GM23338 (cell line): ENCODE data around the gene RBL2. TPM values are rescaled to one million over a fixed set of nuclear protein-coding genes. Genes with fewer than 3 reads are reported as not detected.

Source experiments
- ATAC-seq: fragments of 200-7000 bp; cut with Tn5 transposase; 3 replicates; pipeline ENCODE4 v1.9.1; 2020
- DNase-seq: peaks from one replicate; pipeline ENCODE4 v3.0.0-alpha.2; 2015; ENCODE audit warnings: low spot score
- H2AFZ ChIP-seq: fragments of 200-600 bp; sonication (generic); 2 replicates; pipeline ENCODE4 v1.8.0; 2016; ENCODE audit warnings: antibody characterized with exemption, mild to moderate bottlenecking, moderate library complexity
- H3F3A ChIP-seq: fragments of 200-600 bp; sonication (generic); replicated peaks from 2 replicates; pipeline ENCODE4 v1.8.0; 2017; ENCODE audit warnings: antibody characterized with exemption, mixed run types, low read depth
- H3K27ac ChIP-seq: fragments of 200-600 bp; sonication (generic); 2 replicates; pipeline ENCODE4 v1.6.1; 2016; ENCODE audit warnings: low read depth
- H3K27me3 ChIP-seq: fragments of 200-600 bp; sonication (generic); 2 replicates; pipeline ENCODE4 v1.8.0; 2016; ENCODE audit warnings: mild to moderate bottlenecking, mixed run types, moderate library complexity; ENCODE audit not compliant: insufficient read depth
- H3K36me3 ChIP-seq: fragments of 200-600 bp; sonication (generic); 2 replicates; pipeline ENCODE4 v1.8.0; 2016; ENCODE audit warnings: mild to moderate bottlenecking; ENCODE audit not compliant: insufficient read depth
- H3K4me1 ChIP-seq: fragments of 200-600 bp; sonication (generic); 2 replicates; pipeline ENCODE4 v1.8.0; 2016; ENCODE audit warnings: mild to moderate bottlenecking, moderate library complexity; ENCODE audit not compliant: insufficient read depth
- H3K4me2 ChIP-seq: fragments of 200-600 bp; sonication (generic); 2 replicates; pipeline ENCODE4 v1.7.1; 2017; ENCODE audit warnings: mixed run types
- H3K4me3 ChIP-seq: fragments of 200-600 bp; sonication (generic); 2 replicates; pipeline ENCODE4 v1.6.1; 2016; ENCODE audit warnings: mixed run types
- H3K79me2 ChIP-seq: fragments of 200-600 bp; sonication (generic); replicated peaks from 2 replicates; pipeline ENCODE4 v1.8.0; 2017; ENCODE audit warnings: mild to moderate bottlenecking; ENCODE audit not compliant: insufficient read depth
- H3K9me2 ChIP-seq: fragments of 200-600 bp; sonication (generic); 2 replicates; pipeline ENCODE4 v1.8.0; 2017; ENCODE audit not compliant: insufficient read depth
- H4K20me1 ChIP-seq: fragments of 200-600 bp; sonication (generic); replicated peaks from 2 replicates; pipeline ENCODE4 v1.8.0; 2017; ENCODE audit warnings: mild to moderate bottlenecking; ENCODE audit not compliant: insufficient read depth
- H3K27ac Mint-ChIP-seq: 2 replicates; pipeline ENCODE4 v1.8.0; 2020; ENCODE audit warnings: inconsistent platforms, mild to moderate bottlenecking, moderate library complexity, mixed read lengths
- H3K27me3 Mint-ChIP-seq: 3 replicates; pipeline ENCODE4 v1.8.0; 2022; ENCODE audit warnings: low read depth, mild to moderate bottlenecking, moderate library complexity, mixed read lengths, inconsistent platforms; ENCODE audit not compliant: insufficient read depth, poor library complexity
- H3K36me3 Mint-ChIP-seq: 3 replicates; pipeline ENCODE4 v1.8.0; 2021; ENCODE audit warnings: low read depth, mild to moderate bottlenecking, inconsistent platforms, moderate library complexity, mixed read lengths
- H3K4me1 Mint-ChIP-seq: 3 replicates; pipeline ENCODE4 v1.8.0; 2020; ENCODE audit warnings: mild to moderate bottlenecking, inconsistent platforms, mixed read lengths
- H3K4me3 Mint-ChIP-seq: 3 replicates; pipeline ENCODE4 v1.8.0; 2021; ENCODE audit warnings: moderate library complexity, mild to moderate bottlenecking, inconsistent platforms, mixed read lengths
- H3K9me3 Mint-ChIP-seq: 3 replicates; pipeline ENCODE4 v1.8.0; 2020; ENCODE audit warnings: moderate library complexity, mild to moderate bottlenecking, inconsistent platforms, mixed read lengths
- CREB1 ChIP-seq: fragments of 250-450 bp; sonication (Bioruptor Pico); IDR thresholded peaks from 2 replicates; pipeline ENCODE4 v1.5.0; 2020; ENCODE audit warnings: low read depth, mild to moderate bottlenecking, moderate library complexity
- EZH2 ChIP-seq: fragments of 200-600 bp; sonication (generic); IDR thresholded peaks from one replicate; pipeline ENCODE4 v1.8.0; 2017; ENCODE audit warnings: antibody characterized with exemption, mild to moderate bottlenecking, low read depth; ENCODE audit not compliant: unreplicated experiment
- EZH2phosphoT487 ChIP-seq: fragments of 200-600 bp; sonication (generic); IDR thresholded peaks from one replicate; pipeline ENCODE4 v1.8.1; 2018; ENCODE audit warnings: antibody characterized with exemption; ENCODE audit not compliant: unreplicated experiment
- JUNB ChIP-seq: IDR thresholded peaks from one replicate; pipeline ENCODE4 v1.6.1; 2016; ENCODE audit warnings: antibody characterized with exemption; ENCODE audit not compliant: unreplicated experiment
- ZNF114 ChIP-seq: fragments of 250-450 bp; sonication (Bioruptor Pico); IDR thresholded peaks from 2 replicates; pipeline ENCODE4 v1.5.0; 2020; ENCODE audit warnings: mild to moderate bottlenecking, moderate library complexity
- ZNF331 ChIP-seq: fragments of 250-450 bp; sonication (Bioruptor Pico); IDR thresholded peaks from 2 replicates; pipeline ENCODE4 v1.5.0; 2020; ENCODE audit warnings: low read depth, mild to moderate bottlenecking, moderate library complexity
- polyA plus RNA-seq: library from polyadenylated mRNA; unstranded; fragments of >200 nt; fragmentation: Nextera tagmentation; extraction: Ambion mirVana; gene quantifications from 2 replicates; pipeline ENCODE4 v1.2.1, GENCODE V29; 2016
- total RNA-seq: library from RNA; depleted of rRNA; stranded (reverse); fragments of >200 nt; shearing (Covaris generic); gene quantifications from 2 replicates; pipeline ENCODE4 v1.2.3, GENCODE V29; 2014
- TF ChIP-seq, protein P1 (sequence below): fragments of 250-450 bp; sonication (Bioruptor Pico); IDR thresholded peaks from 2 replicates; pipeline ENCODE4 v1.5.0; 2020; ENCODE audit warnings: mild to moderate bottlenecking, moderate library complexity
- TF ChIP-seq, protein P2 (sequence below), 2 experiments: fragments of 200-600 bp in 1 of 2; sonication (generic) in 1 of 2; conservative IDR thresholded peaks; 2 replicates each; pipeline versions ENCODE4 v1.5.1 to v1.6.1; 2016 to 2017; ENCODE audit warnings: antibody characterized with exemption in 2 of 2, low read depth in 2 of 2, mild to moderate bottlenecking in 2 of 2, moderate library complexity in 1 of 2

Gene RBL2
- total and polyA plus RNA-seq, 2 experiments from 2014 or later = 15.4 to 43.3 TPM

DNA sequence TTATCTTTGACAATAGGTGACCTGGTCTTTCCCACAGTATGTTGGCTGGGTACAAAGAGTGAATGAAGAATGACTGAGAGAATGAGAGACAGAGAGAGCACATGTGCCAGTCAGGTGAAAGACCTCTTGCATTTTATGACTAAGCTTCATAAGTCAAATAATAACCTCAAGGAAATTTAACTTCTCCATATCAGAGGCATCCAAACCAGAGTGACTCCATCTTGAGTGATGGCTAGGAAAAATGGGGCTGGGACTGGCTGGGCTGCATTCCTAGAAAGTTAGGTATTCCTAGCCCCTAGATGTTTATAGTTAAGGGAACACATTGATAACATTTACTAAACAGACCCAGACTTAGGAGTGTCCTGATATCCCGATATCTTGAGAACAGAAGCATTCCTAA, 3.9 kb upstream of the RBL2 start (continued):
- TF ChIP-seq, protein P1, sequence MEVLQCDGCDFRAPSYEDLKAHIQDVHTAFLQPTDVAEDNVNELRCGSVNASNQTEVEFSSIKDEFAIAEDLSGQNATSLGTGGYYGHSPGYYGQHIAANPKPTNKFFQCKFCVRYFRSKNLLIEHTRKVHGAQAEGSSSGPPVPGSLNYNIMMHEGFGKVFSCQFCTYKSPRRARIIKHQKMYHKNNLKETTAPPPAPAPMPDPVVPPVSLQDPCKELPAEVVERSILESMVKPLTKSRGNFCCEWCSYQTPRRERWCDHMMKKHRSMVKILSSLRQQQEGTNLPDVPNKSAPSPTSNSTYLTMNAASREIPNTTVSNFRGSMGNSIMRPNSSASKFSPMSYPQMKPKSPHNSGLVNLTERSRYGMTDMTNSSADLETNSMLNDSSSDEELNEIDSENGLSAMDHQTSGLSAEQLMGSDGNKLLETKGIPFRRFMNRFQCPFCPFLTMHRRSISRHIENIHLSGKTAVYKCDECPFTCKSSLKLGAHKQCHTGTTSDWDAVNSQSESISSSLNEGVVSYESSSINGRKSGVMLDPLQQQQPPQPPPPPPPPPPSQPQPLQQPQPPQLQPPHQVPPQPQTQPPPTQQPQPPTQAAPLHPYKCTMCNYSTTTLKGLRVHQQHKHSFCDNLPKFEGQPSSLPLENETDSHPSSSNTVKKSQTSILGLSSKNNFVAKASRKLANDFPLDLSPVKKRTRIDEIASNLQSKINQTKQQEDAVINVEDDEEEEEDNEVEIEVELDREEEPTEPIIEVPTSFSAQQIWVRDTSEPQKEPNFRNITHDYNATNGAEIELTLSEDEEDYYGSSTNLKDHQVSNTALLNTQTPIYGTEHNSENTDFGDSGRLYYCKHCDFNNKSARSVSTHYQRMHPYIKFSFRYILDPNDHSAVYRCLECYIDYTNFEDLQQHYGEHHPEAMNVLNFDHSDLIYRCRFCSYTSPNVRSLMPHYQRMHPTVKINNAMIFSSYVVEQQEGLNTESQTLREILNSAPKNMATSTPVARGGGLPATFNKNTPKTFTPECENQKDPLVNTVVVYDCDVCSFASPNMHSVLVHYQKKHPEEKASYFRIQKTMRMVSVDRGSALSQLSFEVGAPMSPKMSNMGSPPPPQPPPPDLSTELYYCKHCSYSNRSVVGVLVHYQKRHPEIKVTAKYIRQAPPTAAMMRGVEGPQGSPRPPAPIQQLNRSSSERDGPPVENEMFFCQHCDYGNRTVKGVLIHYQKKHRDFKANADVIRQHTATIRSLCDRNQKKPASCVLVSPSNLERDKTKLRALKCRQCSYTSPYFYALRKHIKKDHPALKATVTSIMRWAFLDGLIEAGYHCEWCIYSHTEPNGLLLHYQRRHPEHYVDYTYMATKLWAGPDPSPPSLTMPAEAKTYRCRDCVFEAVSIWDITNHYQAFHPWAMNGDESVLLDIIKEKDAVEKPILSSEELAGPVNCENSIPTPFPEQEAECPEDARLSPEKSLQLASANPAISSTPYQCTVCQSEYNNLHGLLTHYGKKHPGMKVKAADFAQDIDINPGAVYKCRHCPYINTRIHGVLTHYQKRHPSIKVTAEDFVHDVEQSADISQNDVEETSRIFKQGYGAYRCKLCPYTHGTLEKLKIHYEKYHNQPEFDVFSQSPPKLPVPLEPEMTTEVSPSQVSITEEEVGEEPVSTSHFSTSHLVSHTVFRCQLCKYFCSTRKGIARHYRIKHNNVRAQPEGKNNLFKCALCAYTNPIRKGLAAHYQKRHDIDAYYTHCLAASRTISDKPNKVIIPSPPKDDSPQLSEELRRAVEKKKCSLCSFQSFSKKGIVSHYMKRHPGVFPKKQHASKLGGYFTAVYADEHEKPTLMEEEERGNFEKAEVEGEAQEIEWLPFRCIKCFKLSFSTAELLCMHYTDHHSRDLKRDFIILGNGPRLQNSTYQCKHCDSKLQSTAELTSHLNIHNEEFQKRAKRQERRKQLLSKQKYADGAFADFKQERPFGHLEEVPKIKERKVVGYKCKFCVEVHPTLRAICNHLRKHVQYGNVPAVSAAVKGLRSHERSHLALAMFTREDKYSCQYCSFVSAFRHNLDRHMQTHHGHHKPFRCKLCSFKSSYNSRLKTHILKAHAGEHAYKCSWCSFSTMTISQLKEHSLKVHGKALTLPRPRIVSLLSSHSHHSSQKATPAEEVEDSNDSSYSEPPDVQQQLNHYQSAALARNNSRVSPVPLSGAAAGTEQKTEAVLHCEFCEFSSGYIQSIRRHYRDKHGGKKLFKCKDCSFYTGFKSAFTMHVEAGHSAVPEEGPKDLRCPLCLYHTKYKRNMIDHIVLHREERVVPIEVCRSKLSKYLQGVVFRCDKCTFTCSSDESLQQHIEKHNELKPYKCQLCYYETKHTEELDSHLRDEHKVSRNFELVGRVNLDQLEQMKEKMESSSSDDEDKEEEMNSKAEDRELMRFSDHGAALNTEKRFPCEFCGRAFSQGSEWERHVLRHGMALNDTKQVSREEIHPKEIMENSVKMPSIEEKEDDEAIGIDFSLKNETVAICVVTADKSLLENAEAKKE = no peak
- TF ChIP-seq ZNF114 (CRISPR knock-in tag) = no peak
- TF ChIP-seq JUNB = no peak
- no peak for TF ChIP-seq EZH2
- no peak for TF ChIP-seq ZNF331 (CRISPR knock-in tag)
- TF ChIP-seq EZH2phosphoT487 = no peak

DNA sequence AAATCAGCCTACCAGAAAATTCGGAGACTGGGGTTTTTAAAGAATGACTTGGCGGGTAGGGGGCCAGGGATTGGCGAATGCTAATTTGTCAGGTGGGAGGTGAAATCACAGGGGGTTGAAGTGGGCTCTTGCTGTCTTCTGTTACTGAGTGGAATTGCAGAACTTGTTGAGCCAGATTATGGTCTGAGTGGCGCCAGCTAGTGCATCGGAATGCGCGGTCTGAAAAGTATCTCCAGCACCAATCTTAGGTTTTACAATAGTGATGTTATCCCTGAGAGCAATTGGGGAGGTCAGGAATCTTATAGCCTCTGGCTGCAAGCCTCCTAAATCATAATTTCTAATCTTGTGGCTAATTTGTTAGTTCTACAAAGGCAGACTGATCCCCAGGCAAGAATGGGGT, 762 bp upstream of the RBL2 start:
- Histone ChIP-seq H3K79me2 (peaks cover 31% of the 10 kb centered on the region), H3K4me3 (peak overlapping the region; percentile 92), H3K27ac (peak overlapping the region; percentile 59; the same call in 1 of the 2 replicates), H2AFZ (peak overlapping the region; percentile 100), H3K4me1 (peaks cover 11% of the 10 kb centered on the region), H3K36me3 (no peaks in the 10 kb centered on the region), H3K9me2 (0 out of 2 replicates have a peak, but pooled peaks cover 4% of the 10 kb centered on the region), H3K4me2 (peak overlapping the region; percentile 91), H3K27me3 (no peaks in the 10 kb centered on the region), H3F3A (no peaks in the 10 kb centered on the region), H4K20me1 (peaks cover 11% of the 10 kb centered on the region)
- Mint-ChIP-seq H3K36me3 (peaks cover 4% of the 10 kb centered on the region; the same call in 2 of the 3 replicates), H3K9me3 (peaks cover 13% of the 10 kb centered on the region), H3K27ac (peak overlapping the region; percentile 84), H3K27me3 (peaks cover 5% of the 10 kb centered on the region), H3K4me3 (peak overlapping the region; percentile 75), H3K4me1 (peaks cover 15% of the 10 kb centered on the region)
- DNase-seq = peak; percentile 43
- peak; percentile 4; the same call in 1 of the 3 replicates for ATAC-seq
- TF ChIP-seq EZH2 = no peak
- no peak for TF ChIP-seq CREB1 (CRISPR knock-in tag)
- TF ChIP-seq, protein P2, sequence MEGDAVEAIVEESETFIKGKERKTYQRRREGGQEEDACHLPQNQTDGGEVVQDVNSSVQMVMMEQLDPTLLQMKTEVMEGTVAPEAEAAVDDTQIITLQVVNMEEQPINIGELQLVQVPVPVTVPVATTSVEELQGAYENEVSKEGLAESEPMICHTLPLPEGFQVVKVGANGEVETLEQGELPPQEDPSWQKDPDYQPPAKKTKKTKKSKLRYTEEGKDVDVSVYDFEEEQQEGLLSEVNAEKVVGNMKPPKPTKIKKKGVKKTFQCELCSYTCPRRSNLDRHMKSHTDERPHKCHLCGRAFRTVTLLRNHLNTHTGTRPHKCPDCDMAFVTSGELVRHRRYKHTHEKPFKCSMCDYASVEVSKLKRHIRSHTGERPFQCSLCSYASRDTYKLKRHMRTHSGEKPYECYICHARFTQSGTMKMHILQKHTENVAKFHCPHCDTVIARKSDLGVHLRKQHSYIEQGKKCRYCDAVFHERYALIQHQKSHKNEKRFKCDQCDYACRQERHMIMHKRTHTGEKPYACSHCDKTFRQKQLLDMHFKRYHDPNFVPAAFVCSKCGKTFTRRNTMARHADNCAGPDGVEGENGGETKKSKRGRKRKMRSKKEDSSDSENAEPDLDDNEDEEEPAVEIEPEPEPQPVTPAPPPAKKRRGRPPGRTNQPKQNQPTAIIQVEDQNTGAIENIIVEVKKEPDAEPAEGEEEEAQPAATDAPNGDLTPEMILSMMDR (conservative IDR thresholded peaks at IDR 0.05; ENCODE audit: low read depth in 2 of 2) = no peak
- TF ChIP-seq ZNF331 (CRISPR knock-in tag) = no peak
- no peak for TF ChIP-seq JUNB
- TF ChIP-seq EZH2phosphoT487 = no peak
